MG63 (cell line): ENCODE measurements around the gene RAI1. TPM values are rescaled to one million over a fixed set of nuclear protein-coding genes. Genes with fewer than 3 reads are reported as not detected.

Experiments
- DNase-seq: peaks from one replicate; pipeline ENCODE4 v3.0.0-alpha.2; 2020
- H3K27me3 ChIP-seq: fragments of 250-450 bp; sonication (Bioruptor Pico); 2 replicates; pipeline ENCODE4 v1.5.1; 2020; ENCODE audit warnings: mild to moderate bottlenecking, moderate library complexity
- H3K36me3 ChIP-seq: fragments of 250-450 bp; sonication (Bioruptor Pico); 2 replicates; pipeline ENCODE4 v1.5.1; 2020; ENCODE audit warnings: mild to moderate bottlenecking, moderate library complexity
- H3K4me3 ChIP-seq: fragments of 250-450 bp; sonication (Bioruptor Pico); 2 replicates; pipeline ENCODE4 v1.5.1; 2020; ENCODE audit warnings: mild to moderate bottlenecking, moderate library complexity
- H3K9me3 ChIP-seq: fragments of 250-450 bp; sonication (Bioruptor Pico); 2 replicates; pipeline ENCODE4 v1.5.1; 2020; ENCODE audit warnings: mild to moderate bottlenecking, moderate library complexity
- total RNA-seq: library from RNA; depleted of rRNA; stranded (reverse); fragments of >200 nt; shearing (Covaris generic); gene quantifications from 2 replicates; pipeline ENCODE4 v1.2.3, GENCODE V29; 2014; ENCODE audit warnings: low replicate concordance

RAI1 gene
- total RNA-seq, 1 experiment from 2014 or later: 7.1 TPM

DNA sequence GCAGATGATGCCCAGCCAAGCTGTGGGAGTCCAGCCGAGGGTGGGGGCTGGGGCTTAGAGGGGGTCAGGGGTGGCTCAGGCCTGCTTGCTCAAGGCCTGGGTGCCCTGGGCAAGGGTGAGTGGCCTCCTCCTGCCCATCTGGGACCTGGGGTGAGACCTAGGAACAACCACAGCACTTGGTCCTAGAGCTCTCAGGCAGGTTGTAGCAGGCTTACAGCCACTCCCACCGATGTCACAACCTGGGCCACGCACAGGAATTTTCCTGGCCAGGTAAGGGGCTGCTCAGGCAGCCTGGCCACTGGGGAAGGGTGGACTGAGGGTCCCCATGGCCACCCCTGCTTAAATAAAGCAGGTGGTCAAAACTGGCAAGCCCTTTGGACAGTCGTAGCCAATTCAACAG is 161.8 kb downstream of the RAI1 start:
- no peak for DNase-seq
- Histone ChIP-seq H3K4me3 (no peak overlapping the region), H3K36me3 (no peaks in the 10 kb centered on the region), H3K27me3 (no peaks in the 10 kb centered on the region), H3K9me3 (no peaks in the 10 kb centered on the region)

DNA sequence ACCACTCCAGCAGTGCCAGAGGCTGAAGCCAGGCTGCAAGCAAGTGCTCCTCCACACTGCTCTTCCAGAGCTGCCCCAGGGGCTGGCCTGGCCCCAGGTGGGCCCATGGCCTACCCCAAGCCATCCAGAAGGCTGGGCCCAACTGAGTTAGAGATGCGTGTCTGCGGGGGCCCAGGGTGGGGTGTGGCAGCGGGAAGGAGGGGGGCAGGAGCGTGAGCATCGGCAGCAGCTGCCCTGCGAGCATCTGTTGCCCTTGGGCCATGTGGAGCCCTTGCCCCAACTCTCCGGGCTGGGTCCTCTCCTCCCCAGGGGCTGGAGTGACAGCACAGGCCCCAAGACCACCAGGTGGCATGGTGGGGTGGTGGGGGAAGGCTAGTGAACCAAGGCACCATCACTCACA is 162.8 kb downstream of the RAI1 start:
- Histone ChIP-seq H3K27me3 (no peaks in the 10 kb centered on the region), H3K36me3 (no peaks in the 10 kb centered on the region), H3K4me3 (no peak overlapping the region), H3K9me3 (no peaks in the 10 kb centered on the region)
- no peak for DNase-seq

- no peaks in the 10 kb centered on the region for H3K9me3 ChIP-seq
- no peak for DNase-seq
- H3K36me3 ChIP-seq: no peaks in the 10 kb centered on the region
- H3K4me3 ChIP-seq: no peak overlapping the region
- H3K27me3 ChIP-seq: no peaks in the 10 kb centered on the region
These were observed 163.2 kb downstream of the RAI1 start for GRCh38 chr17:17844500-17844899.

DNA sequence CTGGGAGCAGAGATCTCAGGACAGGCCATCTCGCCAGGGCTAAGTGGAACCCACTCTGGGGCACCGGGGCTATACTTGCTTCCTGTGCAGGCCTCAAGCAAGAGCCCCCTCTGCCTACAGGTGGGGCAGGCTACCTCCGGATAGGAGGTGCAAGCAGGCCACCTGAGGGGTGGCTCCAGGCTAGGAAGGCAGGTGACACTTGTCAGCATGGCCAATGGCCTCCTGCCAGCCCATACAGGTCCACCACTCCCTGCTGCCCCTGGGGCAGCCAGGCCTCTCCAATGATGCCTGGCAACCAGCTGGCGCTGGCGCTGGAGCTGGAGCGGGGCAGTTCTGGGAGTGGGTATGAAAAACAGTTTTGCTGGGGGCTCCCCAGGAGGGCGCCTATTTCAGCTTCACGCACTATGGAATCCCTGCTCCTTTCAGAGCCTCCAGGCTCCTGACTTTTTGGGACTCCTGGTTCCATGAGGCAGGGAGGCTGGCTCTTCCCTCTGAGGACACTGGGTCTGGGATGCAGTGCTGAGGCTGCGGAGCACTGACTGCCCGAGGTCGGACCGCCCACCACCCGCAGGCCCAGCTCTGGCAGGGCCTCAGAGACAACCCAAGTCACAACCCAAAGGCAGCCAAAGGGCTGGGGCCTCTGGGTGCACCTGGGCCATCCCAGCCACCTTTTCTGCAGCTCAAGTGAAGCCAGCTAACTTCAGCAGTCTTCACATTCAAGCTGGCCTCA is 164.0 kb downstream of the RAI1 start:
- no peak overlapping the region for H3K4me3 ChIP-seq
- H3K36me3 ChIP-seq: no peaks in the 10 kb centered on the region
- H3K9me3 ChIP-seq: no peaks in the 10 kb centered on the region

GRCh38 chr17:17846003-17846402 is 164.7 kb downstream of the RAI1 start:
- no peaks in the 10 kb centered on the region for H3K36me3 ChIP-seq
- no peaks in the 10 kb centered on the region for H3K27me3 ChIP-seq
- no peak overlapping the region for H3K4me3 ChIP-seq
- no peak for DNase-seq
- no peaks in the 10 kb centered on the region for H3K9me3 ChIP-seq

More for the DNA sequence above, 164.0 kb downstream of the RAI1 start:
- no peaks in the 10 kb centered on the region for H3K27me3 ChIP-seq
- no peak for DNase-seq

DNA sequence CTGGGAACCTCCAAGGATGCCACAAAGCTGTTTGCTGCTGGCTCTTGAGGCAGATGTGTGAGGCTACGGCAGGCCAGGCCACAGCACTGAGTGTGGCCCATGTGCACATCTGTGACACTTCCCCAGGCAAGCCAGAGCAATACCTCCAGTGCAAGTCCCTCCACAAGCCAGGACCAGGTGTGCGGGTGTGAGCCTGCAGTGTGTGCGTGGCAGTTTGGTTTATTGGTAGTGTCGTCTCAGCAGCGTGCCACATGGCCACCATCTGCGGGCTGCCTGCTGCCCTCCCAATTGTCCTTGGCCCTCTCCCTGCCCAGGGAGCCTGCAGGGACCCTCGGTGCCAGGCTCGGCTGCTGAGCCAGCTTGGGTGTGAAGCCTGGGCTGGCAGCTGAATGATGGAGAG is 165.4 kb downstream of the RAI1 start:
- H3K4me3 ChIP-seq: no peak overlapping the region
- DNase-seq: no peak
- no peaks in the 10 kb centered on the region for H3K27me3 ChIP-seq

DNA sequence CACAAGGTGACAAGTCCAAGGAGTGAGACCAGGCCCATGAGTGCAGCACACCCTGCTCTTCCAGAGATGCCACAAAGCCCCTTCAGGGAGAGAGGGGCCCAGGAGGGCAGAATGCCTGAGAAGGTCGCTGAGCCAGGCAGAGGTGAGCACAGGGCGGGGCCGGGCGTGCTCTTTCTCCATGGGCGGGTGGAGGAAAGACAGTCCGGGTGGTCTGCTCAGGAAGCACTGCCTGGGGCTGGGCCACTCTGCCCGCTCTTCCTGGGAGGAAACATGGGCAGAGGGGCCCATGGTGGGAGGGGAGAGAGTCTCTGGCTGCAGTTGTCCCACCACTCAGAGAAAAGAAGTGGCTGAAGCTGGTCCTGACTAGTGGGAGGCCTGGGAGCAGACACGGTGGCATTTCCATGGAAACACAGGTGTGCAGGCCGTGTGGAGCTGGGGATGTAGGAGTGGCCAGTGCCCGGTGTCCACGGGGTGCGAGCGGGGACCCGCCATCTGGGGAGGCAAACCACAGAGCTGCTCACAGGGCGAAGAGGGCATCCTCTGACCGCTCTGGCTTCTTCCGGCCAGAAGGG is 165.9 kb downstream of the RAI1 start:
- H3K9me3 ChIP-seq: no peaks in the 10 kb centered on the region
- H3K4me3 ChIP-seq: no peak overlapping the region
- no peaks in the 10 kb centered on the region for H3K27me3 ChIP-seq
- no peak for DNase-seq
- no peaks in the 10 kb centered on the region for H3K36me3 ChIP-seq

More for the DNA sequence above, 165.4 kb downstream of the RAI1 start:
- H3K9me3 ChIP-seq: no peaks in the 10 kb centered on the region
- H3K36me3 ChIP-seq: no peaks in the 10 kb centered on the region

DNA sequence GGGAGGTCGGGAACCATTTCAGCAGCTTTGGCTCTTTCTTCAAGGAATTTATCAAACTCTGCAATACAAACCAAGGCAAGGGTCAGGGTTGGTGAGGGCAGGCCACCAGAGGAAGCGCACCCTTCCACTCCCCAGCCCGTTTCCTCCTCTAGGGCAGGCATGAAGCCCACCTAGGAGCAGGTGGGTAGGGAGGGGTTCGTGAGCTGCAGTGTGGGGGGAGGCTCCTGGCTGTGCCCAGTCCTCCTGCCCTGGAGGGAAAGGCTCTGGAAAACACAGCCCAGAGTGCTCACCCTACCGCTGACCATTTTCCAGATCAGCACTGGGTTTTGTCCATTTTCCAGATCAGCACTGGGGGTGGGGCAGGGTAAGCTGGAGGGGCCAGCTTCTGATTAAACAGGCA is 166.5 kb downstream of the RAI1 start:
- H3K4me3 ChIP-seq: no peak overlapping the region
- no peaks in the 10 kb centered on the region for H3K27me3 ChIP-seq
- H3K9me3 ChIP-seq: no peaks in the 10 kb centered on the region
- no peak for DNase-seq
- no peaks in the 10 kb centered on the region for H3K36me3 ChIP-seq

DNA sequence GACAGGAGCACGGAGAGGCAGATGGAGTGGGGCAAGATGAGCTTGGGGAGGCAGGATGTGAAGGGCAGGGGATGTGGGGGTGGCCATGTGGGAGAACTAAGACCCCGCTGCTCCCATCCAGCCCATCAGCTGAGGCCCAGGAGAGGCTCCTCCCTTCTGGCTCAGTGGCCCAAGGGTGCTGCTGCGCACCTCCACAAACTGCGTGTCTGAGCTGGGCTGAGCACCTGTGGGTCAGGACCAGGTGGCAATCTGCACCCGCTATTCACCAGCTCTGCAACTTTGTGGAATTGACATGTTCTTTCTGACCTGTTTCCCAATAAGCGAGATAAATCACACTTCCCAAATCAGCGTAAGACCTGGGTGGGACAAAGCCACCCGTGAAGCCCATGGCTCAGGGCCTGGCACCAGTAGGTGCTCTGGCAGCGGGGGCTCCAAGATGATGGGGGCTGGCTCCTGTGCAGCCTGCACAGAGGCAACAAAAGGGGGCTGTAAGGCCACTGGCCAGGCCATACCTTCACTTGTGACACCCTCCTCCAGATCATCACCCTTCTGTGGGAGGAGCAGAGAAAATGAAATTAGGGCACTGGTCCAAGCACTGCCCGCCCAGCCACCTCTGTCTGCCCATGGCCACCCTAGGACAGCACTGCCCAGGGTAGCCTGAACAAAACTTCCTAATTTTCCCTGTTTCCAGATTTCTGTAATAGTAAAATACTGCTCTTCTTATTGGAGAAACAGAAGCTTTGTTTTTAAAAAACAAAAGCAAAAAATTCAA is 167.2 kb downstream of the RAI1 start:
- no peak for DNase-seq
- Histone ChIP-seq H3K27me3 (no peaks in the 10 kb centered on the region), H3K36me3 (no peaks in the 10 kb centered on the region), H3K9me3 (no peaks in the 10 kb centered on the region), H3K4me3 (no peak overlapping the region)

DNA sequence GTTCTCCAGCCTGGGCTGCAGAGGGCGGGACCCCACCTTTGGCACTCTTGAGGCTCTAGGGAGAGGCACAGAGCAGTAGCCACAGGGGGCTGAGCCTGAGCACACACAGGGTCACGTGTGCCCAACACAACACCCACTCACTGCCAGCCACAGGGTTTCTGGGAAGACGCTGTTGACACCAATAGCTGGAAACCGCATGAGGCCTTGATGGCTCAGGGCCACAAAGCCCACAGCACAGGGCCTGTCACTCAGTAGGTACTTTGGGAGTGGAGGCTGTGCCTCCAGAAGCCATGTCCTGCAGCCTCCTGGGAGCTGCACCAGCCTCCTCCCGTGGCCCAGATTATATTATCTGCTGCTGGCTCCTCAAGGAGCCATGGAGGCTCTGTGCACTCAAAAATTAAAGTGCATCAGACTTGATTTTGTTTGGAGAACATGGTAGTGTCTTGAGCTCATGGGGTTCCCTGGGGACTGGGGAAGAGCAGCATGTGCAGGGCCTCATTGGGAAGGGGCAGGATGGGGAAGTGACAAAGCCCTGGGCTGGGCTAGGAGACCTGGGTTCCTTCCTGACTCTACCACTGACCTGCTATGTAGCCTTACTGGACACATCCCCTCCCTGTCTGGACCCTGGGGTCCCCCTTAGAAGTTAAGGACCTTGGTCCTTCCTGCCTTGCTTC is 168.0 kb downstream of the RAI1 start:
- DNase-seq: peak; percentile 84
- Histone ChIP-seq H3K4me3 (no peak overlapping the region), H3K9me3 (no peaks in the 10 kb centered on the region), H3K36me3 (no peaks in the 10 kb centered on the region), H3K27me3 (no peaks in the 10 kb centered on the region)

DNA sequence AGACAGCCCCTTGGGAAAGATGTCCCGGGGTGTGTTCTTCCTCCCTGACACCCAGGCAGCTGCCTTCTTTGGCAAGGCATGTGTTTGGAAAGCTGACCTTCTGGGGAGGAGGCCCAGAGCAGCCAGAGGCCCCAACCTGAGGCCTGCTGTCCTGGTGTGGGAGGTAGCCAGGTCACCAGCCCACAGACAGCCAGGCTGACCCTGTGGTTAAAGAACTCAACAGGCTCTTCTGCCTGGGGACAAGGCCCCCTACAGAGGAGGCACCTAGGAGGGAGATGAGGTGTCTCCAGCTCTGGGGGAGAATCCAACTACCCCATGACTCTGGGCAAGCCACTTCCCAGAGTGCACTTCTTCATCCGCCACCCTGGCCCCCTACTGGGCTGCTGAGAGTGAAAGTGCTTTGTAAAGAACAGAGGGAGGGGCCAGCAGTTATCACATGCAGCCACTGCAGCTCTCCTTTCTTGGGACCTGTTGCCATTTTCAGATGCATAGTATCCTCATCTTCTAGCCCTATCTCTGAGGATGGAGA is 168.7 kb downstream of the RAI1 start:
- no peak overlapping the region for H3K4me3 ChIP-seq
- no peaks in the 10 kb centered on the region for H3K9me3 ChIP-seq
- no peaks in the 10 kb centered on the region for H3K27me3 ChIP-seq
- DNase-seq: peak; percentile 60
- no peaks in the 10 kb centered on the region for H3K36me3 ChIP-seq

DNA sequence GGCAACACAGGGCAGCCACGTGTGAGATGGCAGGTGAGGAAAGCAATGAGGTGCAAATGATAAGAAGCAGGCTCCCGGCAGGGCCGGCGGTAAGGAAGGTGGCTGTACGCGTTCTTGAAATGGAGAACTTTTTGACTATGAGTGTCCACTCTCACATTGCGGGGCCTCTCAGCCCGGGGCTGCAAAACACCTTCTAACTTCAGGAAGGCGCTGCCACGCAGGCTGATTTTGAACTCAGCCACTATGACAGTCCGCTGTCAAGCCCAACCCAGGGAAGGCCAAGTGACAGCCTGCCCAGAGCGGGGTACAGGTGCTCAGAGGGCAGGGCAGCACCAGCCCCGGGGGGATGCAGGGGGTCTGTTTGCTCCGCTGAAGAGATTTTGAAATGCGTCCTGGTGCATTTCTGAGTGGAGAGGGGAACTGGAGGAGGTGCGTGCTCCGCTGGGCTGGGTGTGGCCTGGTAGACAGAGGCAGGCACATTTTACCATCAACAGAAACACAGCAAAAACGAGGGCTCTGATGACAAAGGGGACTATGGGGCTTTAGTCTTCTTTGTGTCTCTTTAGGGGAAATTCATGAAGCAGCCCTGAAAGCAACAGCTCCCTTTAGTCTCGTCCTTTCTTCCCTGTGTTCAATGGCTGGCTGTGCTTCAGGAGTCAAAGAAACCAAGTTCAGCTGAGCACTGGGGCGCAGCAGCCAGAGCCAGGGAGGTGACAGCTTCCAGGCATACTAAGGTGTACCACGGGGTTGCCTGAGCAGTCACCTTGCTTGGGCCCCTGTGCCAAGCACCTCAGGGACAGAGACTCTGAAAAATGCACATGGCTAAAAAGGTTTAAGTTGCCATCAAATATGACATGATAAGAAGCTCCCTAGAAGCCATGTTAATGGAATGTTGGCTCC is 170.1 kb downstream of the RAI1 start:
- no peak for DNase-seq
- Histone ChIP-seq H3K36me3 (no peaks in the 10 kb centered on the region), H3K4me3 (no peak overlapping the region)

GRCh38 chr17:17852930-17853329 is 171.7 kb downstream of the RAI1 start:
- no peaks in the 10 kb centered on the region for H3K27me3 ChIP-seq
- H3K4me3 ChIP-seq: no peak overlapping the region
- no peaks in the 10 kb centered on the region for H3K9me3 ChIP-seq
- no peaks in the 10 kb centered on the region for H3K36me3 ChIP-seq
- no peak for DNase-seq

More for the DNA sequence above, 170.1 kb downstream of the RAI1 start:
- no peaks in the 10 kb centered on the region for H3K27me3 ChIP-seq
- H3K9me3 ChIP-seq: no peaks in the 10 kb centered on the region

DNA sequence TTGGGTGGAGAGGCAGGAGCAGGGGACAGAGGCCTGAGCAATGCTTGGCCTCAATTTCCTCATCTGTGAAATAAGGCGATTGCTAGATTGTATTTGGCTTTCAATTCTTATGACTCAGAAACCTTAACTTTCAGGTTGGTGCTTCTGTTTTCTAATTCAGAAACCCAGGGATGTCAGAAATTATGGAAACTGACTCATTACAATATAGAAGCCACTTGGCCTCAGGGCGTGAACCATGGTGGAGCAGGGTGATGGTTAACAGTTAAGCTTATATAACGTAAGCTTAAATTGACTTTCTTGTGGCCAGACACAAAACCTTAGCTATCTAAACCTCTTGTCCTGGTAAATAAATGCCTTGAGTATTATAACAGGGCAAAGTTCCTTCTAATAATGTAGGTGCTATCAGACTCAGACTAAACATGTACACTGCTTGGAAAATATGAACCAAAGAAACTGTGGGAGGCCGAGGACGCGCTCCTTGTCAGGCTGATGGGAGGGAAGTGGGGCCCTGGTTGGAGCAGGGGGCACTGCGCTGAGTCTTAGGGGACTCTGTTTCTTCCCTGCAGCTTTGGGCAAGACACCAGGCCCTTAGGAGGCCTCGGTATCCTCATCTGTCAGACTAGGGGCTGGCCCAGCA is 172.7 kb downstream of the RAI1 start:
- Histone ChIP-seq H3K27me3 (no peaks in the 10 kb centered on the region), H3K9me3 (no peaks in the 10 kb centered on the region), H3K4me3 (no peak overlapping the region), H3K36me3 (no peaks in the 10 kb centered on the region)
- DNase-seq: no peak

- no peaks in the 10 kb centered on the region for H3K36me3 ChIP-seq
- H3K27me3 ChIP-seq: no peaks in the 10 kb centered on the region
- H3K4me3 ChIP-seq: no peak overlapping the region
- peak; percentile 54 for DNase-seq
- H3K9me3 ChIP-seq: no peaks in the 10 kb centered on the region
These were observed 174.7 kb downstream of the RAI1 start for GRCh38 chr17:17855976-17856375.

DNA sequence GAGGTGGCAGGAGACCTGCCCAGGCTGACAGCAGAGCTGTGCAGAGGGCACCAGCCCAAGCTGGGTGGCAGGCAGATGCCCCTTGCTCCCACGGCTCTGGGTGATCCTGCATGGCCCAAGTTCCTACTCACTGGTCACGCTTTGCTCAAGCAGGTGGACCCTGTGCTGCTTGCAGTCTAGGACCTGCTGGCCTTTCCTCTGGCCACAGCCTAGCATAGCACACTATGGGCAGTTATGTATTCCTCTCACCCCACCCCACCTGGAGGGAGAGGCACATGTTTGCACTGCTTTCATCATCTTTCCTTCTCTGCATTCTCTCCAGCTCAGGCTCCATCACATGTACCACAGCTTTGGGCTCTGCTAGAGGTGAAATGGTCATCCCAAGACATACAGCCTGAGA is 175.1 kb downstream of the RAI1 start:
- Histone ChIP-seq H3K4me3 (no peak overlapping the region), H3K9me3 (no peaks in the 10 kb centered on the region), H3K36me3 (no peaks in the 10 kb centered on the region), H3K27me3 (no peaks in the 10 kb centered on the region)
- DNase-seq: no peak
